Spleen (tissue), 11 donors: Measurements from ENCODE around the gene PSME1. TPM values are rescaled to one million over a fixed set of nuclear protein-coding genes. Genes with fewer than 3 reads are reported as not detected.

Source experiments
- DNase-seq: peaks from one replicate; pipeline ENCODE4 v3.0.0-alpha.2; 2020
- H3K27ac ChIP-seq, 8 donors: fragments of 200-600 bp; sonication (generic) in 7 of 8; 1 replicate in 4 of 8; 2 replicates in 4 of 8; pipeline versions ENCODE4 v1.5.0 to v1.8.0; 2016 to 2021; ENCODE audit warnings: inconsistent platforms in 4 of 8, mild to moderate bottlenecking in 4 of 8, moderate library complexity in 1 of 8
- H3K27me3 ChIP-seq, 7 donors: fragments of 200-600 bp; sonication (generic) in 6 of 7; replicated peaks in 1 of 7; 1 replicate in 4 of 7; 2 replicates in 3 of 7; pipeline versions ENCODE4 v1.5.0 to v1.8.0; 2016 to 2021; ENCODE audit warnings: inconsistent platforms in 3 of 7, mild to moderate bottlenecking in 1 of 7
- H3K36me3 ChIP-seq, 6 donors: fragments of 200-600 bp; sonication (generic) in 5 of 6; 1 replicate in 4 of 6; 2 replicates in 2 of 6; pipeline versions ENCODE4 v1.5.0 to v1.8.0; 2016 to 2021; ENCODE audit warnings: inconsistent platforms in 2 of 6
- H3K4me1 ChIP-seq, 6 donors: fragments of 200-600 bp; sonication (generic) in 5 of 6; 1 replicate in 3 of 6; 2 replicates in 3 of 6; pipeline versions ENCODE4 v1.5.0 to v1.8.0; 2016 to 2021; ENCODE audit warnings: inconsistent platforms in 3 of 6
- H3K4me3 ChIP-seq, 8 donors: fragments of 200-600 bp; sonication (generic) in 7 of 8; 1 replicate in 4 of 8; 2 replicates in 4 of 8; pipeline versions ENCODE4 v1.5.0 to v1.8.0; 2016 to 2021; ENCODE audit warnings: inconsistent platforms in 4 of 8, mild to moderate bottlenecking in 4 of 8, moderate library complexity in 2 of 8
- H3K9me3 ChIP-seq, 8 donors: fragments of 200-600 bp; sonication (generic) in 7 of 8; 1 replicate in 4 of 8; 2 replicates in 4 of 8; pipeline versions ENCODE4 v1.5.0 to v1.8.0; 2016 to 2021; ENCODE audit warnings: inconsistent platforms in 4 of 8
- POLR2A ChIP-seq, 3 donors: fragments of 450-650 bp; IDR thresholded peaks; one replicate each; pipeline ENCODE4 v1.5.1; 2017; ENCODE audit warnings: antibody characterized with exemption in 3 of 3, mild to moderate bottlenecking in 1 of 3
- POLR2AphosphoS5 ChIP-seq, 3 donors: sonication (generic); formaldehyde crosslinking; IDR thresholded peaks; one replicate each; pipeline ENCODE4 v1.5.1; 2017; ENCODE audit warnings: antibody characterized with exemption in 3 of 3
- WGBS, 5 donors: extraction: QIAGEN DNeasy Blood & Tissue Kit in 3 of 5; methylation state at CpG; one replicate each; pipeline versions ENCODE4 v1.1.5 to v1.1.7; 2013 to 2018; 5-methylcytosine and 5-hydroxymethylcytosine counted together
- intact Hi-C: fragments of 100-400 bp; cut with DNase I; formaldehyde crosslinking; loops from one replicate; pipeline ENCODE4 v1.15.0; 2023; ENCODE audit warnings: low total_unique reads
- polyA plus RNA-seq, 3 donors: library from polyadenylated mRNA; stranded (reverse); fragments of 200-250 nt; gene quantifications; one replicate each; pipeline ENCODE4 v1.2.1, GENCODE V29; 2013
- total RNA-seq, 7 donors: library from RNA; depleted of rRNA in 3 of 7; stranded (reverse); fragments of >200 nt in 3 of 7; fragmentation: NEBNext Ultra II Directional in 4 of 7; extraction: Animal tissue kit (Norgen Biotek cat#: 25700) in 4 of 7; gene quantifications; one replicate each; pipeline versions ENCODE4 v1.1.0 to v1.2.1, GENCODE V29; 2016 to 2021
- TF ChIP-seq, protein P1 (sequence below), 11 experiments: fragments of 200-600 bp in 7 of 11; fragments of 450-650 bp in 4 of 11; sonication (generic) in 4 of 11; IDR thresholded peaks in 8 of 11; conservative IDR thresholded peaks in 3 of 11; 1 replicate in 7 of 11; 2 replicates in 4 of 11; pipeline versions ENCODE4 v1.4.0 to v1.8.0; 2016 to 2021; ENCODE audit warnings: antibody characterized with exemption in 11 of 11, inconsistent platforms in 4 of 11, mild to moderate bottlenecking in 1 of 11
- donor health status: healthy with polysubstance abuse.
- donor health status: DM: no; HTN: no; CAD: no; lungs with moderate emphysema.
- donor health status: DM: no; HTN: no; CAD: no.
- donor health status: Bipolar disorder and iron deficiency.
- donor health status: healthy.
- donor health status: DM: no; HTN: no; CAD: no.
- donor health status: DM: yes; HTN: yes; CAD: no.

PSME1 gene
- total and polyA plus RNA-seq, 10 donors: 157 to 441 (median 253) TPM

- no peak for TF ChIP-seq POLR2A (IDR thresholded peaks at IDR 0.05)
- TF ChIP-seq POLR2AphosphoS5 (IDR thresholded peaks at IDR 0.05): peak; percentile 15 to 72 (median 67)
- Histone ChIP-seq H3K36me3 (peaks cover 0 to 5% (median 0%) of the 10 kb centered on the region in 6 donors), H3K27ac (peak overlapping the region; percentile 60 to 92 (median 80)), H3K27me3 (no peaks in the 10 kb centered on the region), H3K9me3 (no peaks in the 10 kb centered on the region), H3K4me3 (peak overlapping the region in 2 of 8 donors; percentile 0 to 34), H3K4me1 (peaks cover 11 to 71% (median 40%) of the 10 kb centered on the region in 6 donors)
- DNase-seq: peak; percentile 82
- intact Hi-C loops: no loop called here
- 57 to 64% (median 59%) methylated on average over 5 to 7 of the region's 7 CpGs for WGBS, 5 donors
Measured at GRCh38 chr14:24130717-24131548, 5.1 kb upstream of the PSME1 start.

GRCh38 chr14:24131549-24131966, 4.4 kb upstream of the PSME1 start:
- TF ChIP-seq, protein P1, sequence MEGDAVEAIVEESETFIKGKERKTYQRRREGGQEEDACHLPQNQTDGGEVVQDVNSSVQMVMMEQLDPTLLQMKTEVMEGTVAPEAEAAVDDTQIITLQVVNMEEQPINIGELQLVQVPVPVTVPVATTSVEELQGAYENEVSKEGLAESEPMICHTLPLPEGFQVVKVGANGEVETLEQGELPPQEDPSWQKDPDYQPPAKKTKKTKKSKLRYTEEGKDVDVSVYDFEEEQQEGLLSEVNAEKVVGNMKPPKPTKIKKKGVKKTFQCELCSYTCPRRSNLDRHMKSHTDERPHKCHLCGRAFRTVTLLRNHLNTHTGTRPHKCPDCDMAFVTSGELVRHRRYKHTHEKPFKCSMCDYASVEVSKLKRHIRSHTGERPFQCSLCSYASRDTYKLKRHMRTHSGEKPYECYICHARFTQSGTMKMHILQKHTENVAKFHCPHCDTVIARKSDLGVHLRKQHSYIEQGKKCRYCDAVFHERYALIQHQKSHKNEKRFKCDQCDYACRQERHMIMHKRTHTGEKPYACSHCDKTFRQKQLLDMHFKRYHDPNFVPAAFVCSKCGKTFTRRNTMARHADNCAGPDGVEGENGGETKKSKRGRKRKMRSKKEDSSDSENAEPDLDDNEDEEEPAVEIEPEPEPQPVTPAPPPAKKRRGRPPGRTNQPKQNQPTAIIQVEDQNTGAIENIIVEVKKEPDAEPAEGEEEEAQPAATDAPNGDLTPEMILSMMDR (IDR thresholded peaks at IDR 0.05 in 8 of 11, conservative IDR thresholded peaks at IDR 0.05 in 3 of 11): no peak
- no peak for TF ChIP-seq POLR2A (IDR thresholded peaks at IDR 0.05)
- no peak for TF ChIP-seq POLR2AphosphoS5 (IDR thresholded peaks at IDR 0.05)
- Histone ChIP-seq H3K27ac (peak overlapping the region; percentile 60 to 92 (median 80)), H3K4me3 (peak overlapping the region in 2 of 8 donors; percentile 0 to 34), H3K4me1 (peaks cover 11 to 74% (median 42%) of the 10 kb centered on the region in 6 donors), H3K36me3 (peaks cover 0 to 5% (median 0%) of the 10 kb centered on the region in 6 donors), H3K27me3 (no peaks in the 10 kb centered on the region), H3K9me3 (no peaks in the 10 kb centered on the region)
- no peak for DNase-seq
- intact Hi-C loops: no loop called here
- WGBS, 5 donors: 56 to 88% (median 78%) methylated on average over 8 to 15 of the region's 15 CpGs

GRCh38 chr14:24132061-24132685, 3.8 kb upstream of the PSME1 start:
- peak; percentile 83 for DNase-seq
- Histone ChIP-seq H3K27ac (peak overlapping the region in 7 of 8 donors; percentile 72 to 92 (median 81)), H3K4me1 (peaks cover 17 to 77% (median 48%) of the 10 kb centered on the region in 6 donors), H3K27me3 (no peaks in the 10 kb centered on the region), H3K9me3 (no peaks in the 10 kb centered on the region), H3K36me3 (peaks cover 0 to 7% (median under 1%) of the 10 kb centered on the region in 6 donors), H3K4me3 (peak overlapping the region in 1 of 8 donors; percentile 34)
- TF ChIP-seq, protein P1 (IDR thresholded peaks at IDR 0.05 in 8 of 11, conservative IDR thresholded peaks at IDR 0.05 in 3 of 11): no peak
- TF ChIP-seq POLR2AphosphoS5 (IDR thresholded peaks at IDR 0.05): peak; percentile 64 to 77 (median 74)
- intact Hi-C loops: no loop called here
- WGBS, 5 donors: 33 to 54% (median 45%) methylated on average over 22 to 24 of the region's 24 CpGs

DNA sequence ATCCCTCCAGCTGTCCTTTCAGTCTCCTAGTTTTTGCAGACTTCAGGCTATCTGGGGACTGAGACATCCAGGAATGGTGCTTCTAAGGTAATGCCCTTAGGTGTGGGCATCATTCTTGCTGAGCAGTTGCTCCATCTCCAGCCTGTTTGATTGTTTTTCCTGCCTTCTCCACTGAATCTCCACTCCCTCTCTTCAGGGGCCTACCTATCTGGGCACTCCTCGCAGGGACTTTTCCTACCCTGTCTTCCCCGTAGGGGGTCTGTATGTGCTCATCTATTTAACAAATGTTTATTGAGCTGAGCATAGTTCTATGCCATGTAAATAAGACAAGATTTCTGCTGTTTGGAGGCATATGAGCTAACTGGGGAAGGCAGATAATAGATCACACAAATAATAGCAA, 3.0 kb upstream of the PSME1 start:
- Histone ChIP-seq H3K4me1 (peaks cover 25 to 77% (median 50%) of the 10 kb centered on the region in 6 donors), H3K36me3 (peaks cover 0 to 15% (median 8%) of the 10 kb centered on the region in 6 donors), H3K9me3 (no peaks in the 10 kb centered on the region), H3K27me3 (no peaks in the 10 kb centered on the region), H3K27ac (peak overlapping the region in 7 of 8 donors; percentile 72 to 92 (median 81)), H3K4me3 (no peak overlapping the region)
- 96 to 100% (median 98%) methylated on average over 2 of the region's 2 CpGs for WGBS, 5 donors
- no peak for DNase-seq
- intact Hi-C loops: no loop called here
- TF ChIP-seq POLR2AphosphoS5 (IDR thresholded peaks at IDR 0.05) (no peak), POLR2A (IDR thresholded peaks at IDR 0.05) (no peak)
